Gastroesophageal sphincter (tissue), 3 donors: ENCODE measurements around the gene CTSZ.

Experiments
- EP300 ChIP-seq: sonication (generic); formaldehyde crosslinking; IDR thresholded peaks from one replicate; pipeline ENCODE4 v1.6.1; 2017; ENCODE audit warnings: antibody characterized with exemption, mild to moderate bottlenecking
- POLR2A ChIP-seq, 2 donors: fragments of 450-650 bp; IDR thresholded peaks; one replicate each; pipeline ENCODE4 v1.6.1; 2017; ENCODE audit warnings: antibody characterized with exemption in 2 of 2, mild to moderate bottlenecking in 2 of 2, moderate library complexity in 1 of 2
- POLR2AphosphoS5 ChIP-seq: sonication (generic); formaldehyde crosslinking; IDR thresholded peaks from one replicate; pipeline ENCODE4 v1.6.1; 2017; ENCODE audit warnings: antibody characterized with exemption
- TF ChIP-seq, protein P1 (sequence below), 4 experiments: fragments of 200-600 bp in 2 of 4; fragments of 450-650 bp in 2 of 4; sonication (generic) in 1 of 4; IDR thresholded peaks; one replicate each; pipeline ENCODE4 v1.5.1; 2017 to 2019; ENCODE audit warnings: antibody characterized with exemption in 4 of 4, mild to moderate bottlenecking in 2 of 4, moderate library complexity in 2 of 4

DNA sequence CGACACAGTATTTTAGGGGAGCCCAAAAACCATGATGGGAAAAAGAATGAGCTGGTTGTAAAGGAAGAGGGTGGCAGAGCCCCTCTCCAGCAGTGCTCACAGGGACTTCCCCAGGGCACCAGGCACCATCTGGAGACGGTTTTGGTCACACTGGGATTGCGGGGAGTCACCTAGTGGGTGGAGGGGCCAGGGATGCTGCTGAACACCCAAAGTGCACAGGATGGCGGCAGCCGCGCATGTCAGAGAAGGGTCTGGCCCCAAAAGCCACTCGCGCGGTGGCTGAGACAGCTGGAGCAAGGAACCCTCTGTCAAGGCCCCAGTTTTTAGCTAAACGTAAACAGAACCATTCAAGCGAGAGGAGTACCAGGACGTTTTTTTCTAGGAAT is 10.8 kb downstream of the CTSZ start:
- TF ChIP-seq, protein P1, sequence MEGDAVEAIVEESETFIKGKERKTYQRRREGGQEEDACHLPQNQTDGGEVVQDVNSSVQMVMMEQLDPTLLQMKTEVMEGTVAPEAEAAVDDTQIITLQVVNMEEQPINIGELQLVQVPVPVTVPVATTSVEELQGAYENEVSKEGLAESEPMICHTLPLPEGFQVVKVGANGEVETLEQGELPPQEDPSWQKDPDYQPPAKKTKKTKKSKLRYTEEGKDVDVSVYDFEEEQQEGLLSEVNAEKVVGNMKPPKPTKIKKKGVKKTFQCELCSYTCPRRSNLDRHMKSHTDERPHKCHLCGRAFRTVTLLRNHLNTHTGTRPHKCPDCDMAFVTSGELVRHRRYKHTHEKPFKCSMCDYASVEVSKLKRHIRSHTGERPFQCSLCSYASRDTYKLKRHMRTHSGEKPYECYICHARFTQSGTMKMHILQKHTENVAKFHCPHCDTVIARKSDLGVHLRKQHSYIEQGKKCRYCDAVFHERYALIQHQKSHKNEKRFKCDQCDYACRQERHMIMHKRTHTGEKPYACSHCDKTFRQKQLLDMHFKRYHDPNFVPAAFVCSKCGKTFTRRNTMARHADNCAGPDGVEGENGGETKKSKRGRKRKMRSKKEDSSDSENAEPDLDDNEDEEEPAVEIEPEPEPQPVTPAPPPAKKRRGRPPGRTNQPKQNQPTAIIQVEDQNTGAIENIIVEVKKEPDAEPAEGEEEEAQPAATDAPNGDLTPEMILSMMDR (IDR thresholded peaks at IDR 0.05) = no peak
- TF ChIP-seq POLR2A (IDR thresholded peaks at IDR 0.05) (no peak), EP300 (no peak), POLR2AphosphoS5 (no peak)
